Thoracic aorta (tissue), 2 donors: Measurements from ENCODE around the gene AGPAT3. TPM values are rescaled to one million over a fixed set of nuclear protein-coding genes. Genes with fewer than 3 reads are reported as not detected.

Source experiments
- ATAC-seq: fragments of 150-250 bp; one replicate; pipeline ENCODE4 v1.8.0; 2017; ENCODE audit warnings: low read depth; ENCODE audit not compliant: insufficient number of reproducible peaks, low FRiP score
- DNase-seq: peaks from one replicate; pipeline ENCODE4 v3.0.0-alpha.2; 2020; ENCODE audit warnings: low spot score
- H3K27ac ChIP-seq, 2 donors: fragments of 200-600 bp; sonication (generic); 1 replicate in 1 of 2; 2 replicates in 1 of 2; pipeline ENCODE4 v1.5.1; 2016; ENCODE audit warnings: mild to moderate bottlenecking in 2 of 2, moderate library complexity in 2 of 2
- H3K27me3 ChIP-seq: fragments of 200-600 bp; sonication (generic); replicated peaks from 2 replicates; pipeline ENCODE4 v1.6.0; 2016; ENCODE audit warnings: mild to moderate bottlenecking; ENCODE audit not compliant: insufficient read depth
- H3K36me3 ChIP-seq: fragments of 200-600 bp; sonication (generic); one replicate; pipeline ENCODE4 v1.5.1; 2016
- H3K4me1 ChIP-seq, 2 donors: fragments of 200-600 bp; sonication (generic); 1 replicate in 1 of 2; 2 replicates in 1 of 2; pipeline versions ENCODE4 v1.5.1 to v1.6.0; 2016; ENCODE audit warnings: low read depth in 2 of 2, mild to moderate bottlenecking in 1 of 2; ENCODE audit not compliant: control insufficient read depth in 1 of 2
- H3K4me3 ChIP-seq: fragments of 200-600 bp; sonication (generic); 2 replicates; pipeline ENCODE4 v1.5.1; 2016; ENCODE audit warnings: mild to moderate bottlenecking
- H3K9me3 ChIP-seq: fragments of 200-600 bp; sonication (generic); 2 replicates; pipeline ENCODE4 v1.5.1; 2016
- total RNA-seq, 2 donors: library from RNA; depleted of rRNA; stranded (reverse); fragments of >200 nt; gene quantifications; one replicate each; pipeline versions ENCODE4 v1.1.0 to v1.2.3, GENCODE V29; 2016
- TF ChIP-seq, protein P1 (sequence below): fragments of 200-600 bp; sonication (generic); IDR thresholded peaks from one replicate; pipeline ENCODE4 v1.5.1; 2019; ENCODE audit warnings: antibody characterized with exemption

AGPAT3 gene
- total RNA-seq, 2 donors from 2014 or later, result 32.8 to 37.9 TPM

DNA sequence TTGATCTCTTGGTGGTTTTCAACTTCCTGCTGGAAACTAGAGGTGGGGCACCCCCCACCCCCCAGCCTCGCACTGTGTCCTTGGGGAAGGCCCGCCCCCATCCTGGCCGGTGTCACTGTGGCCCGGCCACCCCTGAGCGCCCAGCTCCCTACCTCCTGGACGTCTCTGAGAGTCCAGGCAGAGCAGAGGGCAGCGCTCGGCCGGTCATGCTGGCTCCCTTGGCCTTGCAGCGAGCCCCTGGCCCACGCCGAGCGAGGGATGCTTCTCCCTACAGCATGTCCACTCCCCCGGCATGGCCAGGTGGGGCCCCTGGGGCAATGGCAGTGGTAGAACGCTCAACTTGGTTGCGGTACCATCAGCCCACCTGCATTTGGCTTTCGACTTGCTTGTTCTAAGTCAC, 118.4 kb downstream of the AGPAT3 start:
- TF ChIP-seq, protein P1, sequence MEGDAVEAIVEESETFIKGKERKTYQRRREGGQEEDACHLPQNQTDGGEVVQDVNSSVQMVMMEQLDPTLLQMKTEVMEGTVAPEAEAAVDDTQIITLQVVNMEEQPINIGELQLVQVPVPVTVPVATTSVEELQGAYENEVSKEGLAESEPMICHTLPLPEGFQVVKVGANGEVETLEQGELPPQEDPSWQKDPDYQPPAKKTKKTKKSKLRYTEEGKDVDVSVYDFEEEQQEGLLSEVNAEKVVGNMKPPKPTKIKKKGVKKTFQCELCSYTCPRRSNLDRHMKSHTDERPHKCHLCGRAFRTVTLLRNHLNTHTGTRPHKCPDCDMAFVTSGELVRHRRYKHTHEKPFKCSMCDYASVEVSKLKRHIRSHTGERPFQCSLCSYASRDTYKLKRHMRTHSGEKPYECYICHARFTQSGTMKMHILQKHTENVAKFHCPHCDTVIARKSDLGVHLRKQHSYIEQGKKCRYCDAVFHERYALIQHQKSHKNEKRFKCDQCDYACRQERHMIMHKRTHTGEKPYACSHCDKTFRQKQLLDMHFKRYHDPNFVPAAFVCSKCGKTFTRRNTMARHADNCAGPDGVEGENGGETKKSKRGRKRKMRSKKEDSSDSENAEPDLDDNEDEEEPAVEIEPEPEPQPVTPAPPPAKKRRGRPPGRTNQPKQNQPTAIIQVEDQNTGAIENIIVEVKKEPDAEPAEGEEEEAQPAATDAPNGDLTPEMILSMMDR, result no peak
- no peaks in the 10 kb centered on the region for H3K4me1 ChIP-seq
- no peaks in the 10 kb centered on the region for H3K9me3 ChIP-seq
- H3K36me3 ChIP-seq, result peaks cover 34% of the 10 kb centered on the region
- DNase-seq (no peak), ATAC-seq (no peak)
- H3K27ac ChIP-seq, result no peak overlapping the region
- H3K4me3 ChIP-seq, result no peak overlapping the region
- H3K27me3 ChIP-seq, result no peaks in the 10 kb centered on the region

DNA sequence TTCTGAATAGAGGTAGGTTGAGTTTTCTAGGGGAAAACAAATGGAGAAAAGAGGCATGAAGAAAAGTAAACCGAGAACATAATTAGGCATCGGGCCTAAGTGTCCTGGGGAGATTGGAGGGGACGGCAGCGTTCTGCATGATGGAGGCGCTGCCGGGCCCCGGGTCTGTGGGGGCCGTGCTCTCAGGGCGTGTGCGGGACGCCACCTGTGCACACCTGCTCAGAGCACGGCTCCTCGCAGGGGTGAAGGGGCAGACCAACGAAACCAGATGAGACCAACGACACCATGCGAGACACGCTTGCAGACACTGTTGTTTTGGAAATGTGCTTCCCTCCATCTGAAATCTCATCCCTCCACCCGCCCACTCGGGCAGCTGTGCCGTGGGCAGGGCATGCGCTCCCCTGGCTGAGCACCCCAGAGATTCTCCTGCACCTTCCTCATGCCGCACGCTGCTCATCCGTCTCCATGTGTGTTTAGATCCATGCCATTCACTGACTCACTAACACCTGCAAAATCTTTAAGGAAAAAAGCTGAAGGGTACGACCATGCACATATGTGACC, 118.9 kb downstream of the AGPAT3 start:
- no peak for ATAC-seq
- Histone ChIP-seq H3K4me3 (no peak overlapping the region), H3K36me3 (peaks cover 34% of the 10 kb centered on the region), H3K27ac (no peak overlapping the region), H3K9me3 (no peaks in the 10 kb centered on the region), H3K27me3 (no peaks in the 10 kb centered on the region), H3K4me1 (no peaks in the 10 kb centered on the region)
- TF ChIP-seq, protein P1, result no peak
- no peak for DNase-seq

DNA sequence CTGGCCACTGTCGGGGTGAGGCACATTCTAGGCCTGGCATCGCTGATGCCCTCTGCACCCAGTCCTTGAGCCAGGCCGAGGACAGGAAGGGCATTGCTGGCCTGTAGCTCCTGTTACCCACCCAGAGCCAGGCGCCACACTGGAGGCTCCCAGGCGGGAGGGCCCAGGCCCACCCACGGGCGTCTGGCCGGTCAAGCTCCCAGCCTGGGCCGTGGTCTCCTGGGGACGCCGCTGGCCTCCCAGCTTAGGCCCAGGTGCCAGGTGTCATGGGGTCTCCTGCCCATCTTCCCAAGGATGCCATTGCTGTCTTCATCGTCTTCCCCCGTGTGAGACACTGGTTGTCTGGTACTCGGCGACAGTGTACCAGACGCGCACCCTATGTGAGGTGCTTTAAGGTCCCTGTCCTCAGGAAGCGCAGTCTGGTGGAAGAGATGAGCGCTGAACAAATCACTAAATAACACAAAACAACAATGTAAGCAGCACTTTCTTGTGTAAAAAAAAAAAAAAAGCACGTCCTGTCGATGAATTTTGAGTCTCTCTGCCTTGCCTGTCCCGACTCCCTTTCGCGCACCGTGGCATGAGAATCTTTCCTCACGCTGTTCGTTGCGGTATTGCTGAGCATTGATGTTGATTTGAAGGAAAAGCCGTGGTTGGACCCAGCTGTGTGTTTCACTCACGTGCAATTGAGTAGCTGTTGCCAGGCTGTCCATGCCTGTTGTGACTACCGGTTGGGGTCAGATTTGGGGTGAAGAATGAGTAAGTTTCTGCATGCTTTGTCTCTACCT, 120.1 kb downstream of the AGPAT3 start:
- Histone ChIP-seq H3K36me3 (peaks cover 29% of the 10 kb centered on the region), H3K27me3 (no peaks in the 10 kb centered on the region), H3K4me1 (no peaks in the 10 kb centered on the region), H3K9me3 (no peaks in the 10 kb centered on the region), H3K27ac (no peak overlapping the region), H3K4me3 (no peak overlapping the region)
- TF ChIP-seq, protein P1, result no peak
- no peak for DNase-seq
- ATAC-seq, result no peak

DNA sequence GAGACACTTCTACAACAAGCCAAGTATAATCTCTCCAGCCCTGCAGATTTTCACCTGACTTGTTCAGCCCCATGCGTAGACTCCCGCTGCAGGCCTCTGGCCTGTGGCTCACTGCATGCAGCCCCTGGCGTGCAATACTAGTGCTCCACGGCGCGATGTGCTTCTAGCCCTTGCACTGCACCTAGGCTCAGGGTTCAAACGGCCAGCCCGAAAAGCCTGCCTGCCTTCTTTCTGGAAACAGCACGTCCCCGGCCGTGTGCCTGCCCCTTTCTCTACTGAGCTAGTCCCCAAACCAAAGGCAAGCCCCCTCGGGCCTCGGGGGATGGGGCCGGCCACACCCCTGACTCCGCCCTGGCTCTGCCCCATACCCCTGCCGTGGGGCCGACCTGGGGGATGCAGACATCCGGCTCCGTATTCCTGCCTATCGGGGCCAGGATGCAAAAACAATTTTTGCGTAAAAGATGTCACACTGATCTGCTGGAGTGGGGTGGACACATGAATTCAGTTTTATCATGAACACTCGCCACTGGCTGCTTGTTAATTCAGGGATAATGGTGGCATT, 120.7 kb downstream of the AGPAT3 start:
- no peak for ATAC-seq
- H3K4me3 ChIP-seq, result no peak overlapping the region
- no peak overlapping the region for H3K27ac ChIP-seq
- TF ChIP-seq, protein P1, result no peak
- H3K4me1 ChIP-seq, result no peaks in the 10 kb centered on the region
- H3K36me3 ChIP-seq, result peaks cover 28% of the 10 kb centered on the region
- H3K27me3 ChIP-seq, result no peaks in the 10 kb centered on the region
- H3K9me3 ChIP-seq, result no peaks in the 10 kb centered on the region
- DNase-seq, result no peak

DNA sequence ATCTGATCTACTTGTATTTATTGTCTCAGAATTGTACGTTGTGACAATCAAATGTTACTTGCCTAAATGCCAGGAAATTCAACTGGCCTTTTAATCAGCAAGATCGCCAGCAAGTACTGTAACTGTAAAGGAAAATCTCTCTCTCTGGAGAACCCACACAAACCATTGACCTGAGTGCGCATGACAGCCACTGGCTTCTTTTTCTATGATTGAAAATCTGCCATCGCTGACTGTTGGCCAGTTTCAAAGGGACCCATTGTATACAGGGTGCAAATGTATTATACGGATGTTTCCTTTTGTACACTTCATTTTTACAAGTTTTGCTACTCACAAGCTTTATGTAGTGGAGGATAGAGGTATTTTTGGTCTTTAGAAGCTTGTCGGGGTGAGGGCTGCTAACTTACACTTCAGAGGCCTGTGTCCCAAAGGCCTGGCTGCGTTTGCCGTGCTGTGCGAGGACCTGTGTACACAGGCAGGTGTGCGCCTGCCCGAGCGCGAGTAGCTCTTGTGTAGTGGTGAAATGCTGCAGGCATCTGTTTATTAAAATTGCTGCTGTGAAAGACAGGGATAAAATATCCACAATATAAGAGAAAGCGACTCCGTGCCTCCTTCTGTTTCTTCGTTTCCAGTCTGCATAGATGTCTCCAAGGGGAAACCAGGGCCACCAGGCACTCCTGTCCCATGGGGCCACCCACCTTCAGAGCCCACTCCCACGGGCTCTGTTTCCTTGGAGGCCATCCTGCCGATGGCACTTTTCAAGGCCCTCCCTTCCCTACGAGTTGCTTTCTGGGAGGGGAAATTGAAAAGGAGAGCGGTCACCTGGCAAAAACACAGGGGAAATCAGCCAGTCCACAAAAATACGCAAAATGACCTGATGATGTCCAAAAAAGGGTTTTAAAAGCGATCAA, 121.8 kb downstream of the AGPAT3 start:
- Histone ChIP-seq H3K4me1 (no peaks in the 10 kb centered on the region), H3K27me3 (no peaks in the 10 kb centered on the region), H3K27ac (no peak overlapping the region), H3K9me3 (no peaks in the 10 kb centered on the region), H3K4me3 (no peak overlapping the region), H3K36me3 (peaks cover 17% of the 10 kb centered on the region)
- no peak for ATAC-seq
- no peak for DNase-seq
- TF ChIP-seq, protein P1, result no peak
